HL-60 (cell line): ENCODE measurements around the gene BPIFB2.

Experiments
- DNase-seq, 2 experiments: peaks; one replicate each; pipeline ENCODE4 v3.0.0-alpha.2; 2010 to 2020; ENCODE audit warnings: low read depth in 1 of 2, low spot score in 1 of 2
- H3K27ac ChIP-seq: fragments of 250-450 bp; sonication (Bioruptor Pico); replicated peaks from 2 replicates; pipeline ENCODE4 v1.5.1; 2020; ENCODE audit warnings: mild to moderate bottlenecking, moderate library complexity
- H3K27me3 ChIP-seq: fragments of 250-450 bp; sonication (Bioruptor Pico); 2 replicates; pipeline ENCODE4 v1.5.1; 2021; ENCODE audit warnings: mild to moderate bottlenecking, moderate library complexity; ENCODE audit not compliant: insufficient read depth, poor library complexity, severe bottlenecking
- H3K4me3 ChIP-seq: replicated peaks from 2 replicates; pipeline ENCODE4 v1.5.1; 2011; ENCODE audit warnings: mild to moderate bottlenecking, control low read depth, low read length; ENCODE audit not compliant: insufficient read depth
- CTCF ChIP-seq: IDR thresholded peaks from one replicate; pipeline ENCODE4 v1.5.1; 2011; ENCODE audit warnings: low read length, control low read depth, inconsistent platforms; ENCODE audit not compliant: insufficient read depth
- GABPA ChIP-seq: IDR thresholded peaks from 2 replicates; pipeline ENCODE4 v1.6.1; 2012; ENCODE audit warnings: low read depth
- POLR2AphosphoS5 ChIP-seq: IDR thresholded peaks from 2 replicates; pipeline ENCODE4 v1.6.1; 2012; ENCODE audit warnings: low read depth
- REST ChIP-seq: IDR thresholded peaks from 2 replicates; pipeline ENCODE4 v1.6.1; 2012; ENCODE audit warnings: low read depth; ENCODE audit not compliant: insufficient replicate concordance
- SPI1 ChIP-seq: IDR thresholded peaks from 2 replicates; pipeline ENCODE4 v1.6.1; 2012; ENCODE audit warnings: low read depth, mild to moderate bottlenecking, borderline replicate concordance

BPIFB2 gene

GRCh38 chr20:32980131-32980941, 27.2 kb upstream of the BPIFB2 start:
- H3K4me3 ChIP-seq = no peak overlapping the region
- no peaks in the 10 kb centered on the region for H3K27me3 ChIP-seq
- DNase-seq = no peak
- H3K27ac ChIP-seq = no peak overlapping the region
- no peak for TF ChIP-seq POLR2AphosphoS5
- TF ChIP-seq SPI1 = no peak
- TF ChIP-seq REST = no peak
- TF ChIP-seq CTCF = no peak
- TF ChIP-seq GABPA = no peak

- DNase-seq = no peak
- Histone ChIP-seq H3K4me3 (no peak overlapping the region), H3K27ac (no peak overlapping the region), H3K27me3 (no peaks in the 10 kb centered on the region)
- no peak for TF ChIP-seq CTCF
- no peak for TF ChIP-seq REST
- TF ChIP-seq SPI1 = no peak
- no peak for TF ChIP-seq GABPA
- TF ChIP-seq POLR2AphosphoS5 = no peak
Observed at GRCh38 chr20:32980990-32981389, 26.5 kb upstream of the BPIFB2 start.

GRCh38 chr20:32982617-32983458, 24.7 kb upstream of the BPIFB2 start:
- Histone ChIP-seq H3K27ac (no peak overlapping the region), H3K4me3 (no peak overlapping the region), H3K27me3 (no peaks in the 10 kb centered on the region)
- DNase-seq = no peak
- no peak for TF ChIP-seq REST
- TF ChIP-seq SPI1 = no peak
- no peak for TF ChIP-seq GABPA
- no peak for TF ChIP-seq CTCF
- no peak for TF ChIP-seq POLR2AphosphoS5
